ENCODE measurements around the gene AMMECR1.
"Not testable (repeated sequence)": the region's sequence is repeated elsewhere in the genome, so short reads cannot be mapped to it uniquely, and the experiment has no call there.

AMMECR1 gene

DNA sequence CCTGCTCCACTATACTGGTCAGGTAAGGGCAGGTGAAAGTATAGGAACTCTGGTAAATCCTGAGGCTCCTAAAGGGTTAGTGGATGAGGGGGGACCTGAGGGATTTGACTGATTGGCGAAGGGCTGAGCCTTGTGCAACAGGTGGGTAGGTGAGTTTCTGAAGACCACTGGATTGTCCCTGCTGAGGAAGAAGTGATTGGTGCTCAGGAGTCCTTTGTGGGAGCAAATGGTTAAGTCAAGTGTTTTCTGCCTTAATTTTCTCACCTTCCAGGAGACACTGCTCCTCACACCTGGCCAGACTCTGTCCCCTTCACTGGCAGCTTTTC is 156.6 kb downstream of the AMMECR1 start:
- DNase-seq: no peak

DNA sequence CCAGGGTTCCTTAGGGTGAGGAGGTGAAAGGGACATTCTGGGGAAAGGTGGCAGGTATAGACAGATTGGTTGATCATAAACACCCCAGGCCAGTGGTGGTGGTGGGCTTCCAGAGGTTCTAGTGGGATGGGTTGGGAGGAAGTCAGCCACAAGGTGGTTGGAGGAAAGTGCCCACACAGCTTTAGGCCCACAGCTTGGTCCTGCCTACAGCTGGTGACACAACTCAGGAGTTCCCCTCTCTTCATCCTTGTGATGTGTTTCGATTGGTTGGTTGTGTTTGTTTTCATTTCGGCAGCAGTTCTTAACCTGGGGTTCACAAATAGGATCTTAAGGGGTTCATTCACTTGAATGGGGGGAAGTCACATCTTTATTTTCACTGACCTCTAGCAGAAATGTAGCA is 158.0 kb downstream of the AMMECR1 start:
- DNase-seq: no peak

DNA sequence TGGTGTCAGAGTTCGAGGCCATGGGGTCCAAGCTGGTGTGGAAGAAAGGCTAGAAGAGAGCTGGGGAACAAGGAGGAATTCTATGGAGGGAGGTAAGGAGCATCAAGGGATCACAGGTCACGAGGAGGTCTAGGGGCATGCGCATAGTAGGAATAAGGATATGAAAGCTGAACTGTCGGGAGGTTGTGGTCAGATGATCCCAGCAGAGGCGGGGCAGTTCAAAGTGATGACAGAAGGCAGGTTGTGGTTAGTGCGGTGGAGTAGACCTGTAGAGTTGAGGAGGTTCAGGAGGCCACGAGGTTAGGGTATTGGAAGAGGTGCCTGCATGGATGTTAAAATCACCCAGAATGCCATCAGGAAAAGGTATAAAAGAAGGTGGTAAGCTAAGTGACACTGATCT is 158.7 kb downstream of the AMMECR1 start:
- no peak for DNase-seq

DNA sequence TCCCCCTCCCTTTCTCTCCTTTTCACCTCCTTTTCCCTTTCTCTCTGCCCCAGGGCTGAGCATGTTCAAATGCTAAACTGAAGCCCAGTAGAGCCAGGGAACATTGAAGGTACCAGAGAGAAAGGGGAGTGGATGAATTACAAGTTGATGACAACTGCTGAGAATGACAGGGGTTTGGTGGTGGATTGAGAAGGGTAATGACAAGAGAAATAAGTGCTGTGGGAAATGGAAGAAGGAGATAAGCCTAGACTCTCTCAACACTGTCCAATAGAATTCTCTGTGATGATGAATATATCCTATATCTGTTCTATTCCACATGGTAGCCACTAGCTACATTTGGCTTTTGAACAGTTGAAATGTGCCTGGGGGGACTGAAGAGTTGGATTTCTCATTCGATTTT is 160.4 kb downstream of the AMMECR1 start:
- no peak for DNase-seq

DNA sequence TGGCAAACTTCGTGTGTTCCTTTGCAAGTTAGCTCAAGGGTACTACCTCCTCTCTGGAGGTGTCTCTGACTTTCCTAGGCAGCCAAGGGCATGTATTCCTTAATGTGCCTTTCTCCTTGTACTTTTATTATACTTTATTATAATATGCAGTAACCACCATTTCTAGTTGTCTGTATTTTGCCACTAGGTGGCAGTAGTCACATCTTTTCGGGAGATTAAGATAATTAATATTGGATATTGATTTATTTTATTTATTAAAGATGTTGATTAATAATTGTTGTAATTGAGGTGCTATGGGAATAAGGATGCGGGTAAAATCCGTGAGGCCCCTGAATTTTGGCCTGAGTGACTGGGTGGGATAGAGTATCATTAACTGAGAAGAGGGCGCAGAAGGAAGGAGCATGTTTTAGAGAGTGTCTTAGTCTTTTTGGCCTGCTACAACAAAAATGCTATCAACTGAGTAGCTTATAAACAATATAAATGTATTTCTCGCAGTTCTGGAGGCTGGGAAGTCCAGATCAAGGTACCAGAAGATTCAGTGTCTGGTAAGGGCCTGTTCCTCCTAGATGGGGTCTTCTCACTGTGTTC is 161.6 kb downstream of the AMMECR1 start:
- DNase-seq: no peak

DNA sequence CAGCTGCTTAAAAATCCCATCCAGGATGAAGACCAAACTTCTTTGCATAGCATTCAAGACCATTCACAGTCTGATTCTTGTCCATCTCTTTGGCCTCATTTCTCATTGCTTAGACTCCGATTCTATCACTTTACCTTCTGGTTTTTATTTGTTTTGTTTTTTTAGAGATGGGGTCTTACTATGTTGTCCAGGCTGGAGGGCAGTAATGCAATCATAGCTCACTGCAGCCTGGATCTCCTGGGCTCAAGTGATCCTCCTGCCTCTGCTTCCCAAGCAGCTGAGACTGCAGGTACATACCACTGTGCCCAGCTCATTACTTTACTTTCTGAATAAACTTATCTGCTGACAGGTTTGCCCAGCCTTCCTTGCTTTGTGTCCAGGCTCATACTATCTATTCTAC is 162.1 kb downstream of the AMMECR1 start:
- DNase-seq: no peak

DNA sequence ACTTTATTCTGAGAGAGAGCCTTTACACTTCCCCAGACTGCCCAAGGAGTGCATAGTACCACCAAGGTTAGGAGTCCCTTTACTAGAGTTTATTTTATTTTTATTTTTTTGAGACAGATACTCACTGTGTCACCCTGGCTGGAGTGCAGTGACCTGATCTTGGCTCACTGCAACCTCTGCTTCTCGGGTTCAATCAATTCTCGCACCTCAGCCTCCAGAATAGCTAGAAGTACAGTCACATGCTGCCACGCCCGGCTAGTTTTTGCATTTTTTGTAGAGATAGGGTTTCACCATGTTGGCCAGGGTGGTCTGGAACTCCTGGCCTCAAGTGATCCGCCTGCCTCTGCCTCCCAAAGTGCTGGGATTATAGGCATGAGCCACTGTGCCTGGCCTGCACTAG is 163.6 kb downstream of the AMMECR1 start:
- DNase-seq: not testable (repeated sequence)

DNA sequence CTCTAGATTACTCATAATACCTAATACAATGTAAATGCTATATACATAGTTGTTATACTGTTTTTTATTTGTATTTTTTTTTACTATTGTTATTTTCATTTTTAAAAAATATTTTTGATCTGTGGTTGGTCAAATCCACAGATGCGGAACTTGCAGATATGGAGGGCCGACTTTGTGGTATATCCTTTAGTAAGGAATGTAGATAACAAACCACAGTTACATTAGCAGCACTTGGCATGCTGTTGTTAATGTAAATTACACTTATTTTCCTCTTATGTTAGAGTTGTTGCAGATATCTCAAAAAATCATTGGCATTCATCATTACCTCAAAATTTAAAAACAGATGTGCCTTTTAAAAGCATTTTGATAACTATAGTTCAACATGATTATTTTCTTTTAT is 164.0 kb downstream of the AMMECR1 start:
- DNase-seq: no peak

DNA sequence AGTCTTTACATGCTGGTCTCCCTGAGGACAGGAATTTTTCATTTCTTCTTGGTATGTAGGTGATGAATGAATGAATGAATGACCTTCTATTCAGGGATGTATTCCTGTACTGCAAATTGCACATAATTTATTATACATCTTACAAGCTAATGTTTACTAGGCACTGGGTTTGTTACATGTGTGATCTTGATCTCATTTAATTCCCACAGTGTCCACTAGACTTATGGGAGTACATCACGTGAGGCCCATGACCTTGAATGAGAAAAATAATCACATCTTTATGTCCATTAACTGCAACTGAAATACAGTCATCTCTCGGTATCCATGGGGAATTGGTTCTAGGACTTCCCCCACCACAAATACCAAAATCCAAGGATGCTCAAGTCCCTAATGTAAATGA is 164.6 kb downstream of the AMMECR1 start:
- DNase-seq: no peak

DNA sequence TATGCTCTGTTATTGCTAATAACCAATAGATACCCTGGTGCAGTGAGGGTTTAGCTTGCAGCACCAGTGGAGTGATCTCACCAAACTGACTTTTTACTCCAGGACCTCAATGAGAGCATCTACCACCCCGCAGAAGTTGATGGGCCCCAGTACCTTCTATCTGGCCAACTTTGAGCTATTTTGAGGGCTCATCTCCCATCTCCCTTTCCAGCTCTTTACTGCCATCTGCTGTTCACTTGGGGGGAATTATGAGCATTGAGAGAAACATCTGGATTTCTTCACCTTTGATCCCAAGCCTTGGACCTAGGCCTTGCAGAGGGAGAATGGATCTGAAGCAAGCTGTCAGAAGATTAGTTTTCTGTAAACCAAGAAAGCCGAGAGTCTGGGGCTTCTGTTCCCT is 171.4 kb downstream of the AMMECR1 start:
- no peak for DNase-seq

DNA sequence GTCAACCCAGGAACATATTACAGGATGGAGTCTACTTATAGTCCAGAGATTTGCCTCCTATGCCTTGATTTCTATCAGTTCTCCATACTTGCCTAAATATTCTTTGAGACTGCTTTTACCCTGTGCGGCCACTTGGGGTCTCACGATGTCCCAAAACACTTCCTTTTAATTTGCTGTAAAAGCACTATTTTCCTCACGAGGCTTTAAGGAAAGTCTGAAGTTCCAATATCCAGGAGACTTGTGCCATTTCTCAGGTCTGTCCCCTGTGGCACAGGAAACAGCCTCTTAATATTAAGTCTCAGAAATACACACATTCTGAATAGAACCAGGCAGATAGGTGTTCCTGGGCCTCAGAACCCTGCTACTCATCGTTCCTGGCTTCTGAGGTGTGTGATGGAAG is 172.0 kb downstream of the AMMECR1 start:
- no peak for DNase-seq

DNA sequence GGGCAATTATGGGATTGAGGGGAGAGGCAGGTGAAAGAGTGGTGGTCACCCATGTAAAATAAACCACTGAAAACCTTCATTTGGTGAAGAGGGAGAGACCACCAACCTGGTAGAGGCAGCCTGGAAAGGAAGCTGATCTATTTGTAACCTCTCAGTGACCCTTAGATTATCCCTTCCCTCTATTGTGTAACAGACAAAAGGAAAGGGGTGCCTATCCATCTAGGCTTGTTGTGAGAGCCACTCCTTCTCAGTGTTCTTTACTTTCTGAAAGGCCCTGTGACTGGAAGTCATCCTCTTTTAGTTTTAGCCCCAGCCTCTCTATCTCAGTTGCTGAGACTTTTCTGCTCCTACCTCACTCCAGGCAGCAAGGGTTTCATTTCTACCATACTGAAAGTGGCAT is 172.6 kb downstream of the AMMECR1 start:
- no peak for DNase-seq

Measured in COR-L47 (cell line).